Measurements from ENCODE around the gene CTNNA2.

CTNNA2 gene

GRCh38 chr2:79611448-79612016 lies 98.7 kb downstream of the CTNNA2 start:
- no peak overlapping the region for H3K18ac ChIP-seq (ENCODE audit: low read length)
- no peak overlapping the region for H2BK120ac ChIP-seq (ENCODE audit: insufficient read depth, low read length, poor library complexity)
- no peak overlapping the region for H3K27ac ChIP-seq (ENCODE audit: low read depth, low read length)
- no peak overlapping the region for H2AK5ac ChIP-seq (ENCODE audit: low read length)
- H3K4me3 ChIP-seq (ENCODE audit: low read depth, low read length): no peak overlapping the region
- no peak for DNase-seq
- no peaks in the 10 kb centered on the region for H3K9me3 ChIP-seq (ENCODE audit: insufficient read depth, low read depth, low read length)
- no peaks in the 10 kb centered on the region for H3K27me3 ChIP-seq (ENCODE audit: insufficient read depth, low read length)
- no peak overlapping the region for H2BK12ac ChIP-seq (ENCODE audit: low read length)
- H4K12ac ChIP-seq (ENCODE audit: low read depth, low read length): no peak overlapping the region
- peaks cover 2 to 4% of the 10 kb centered on the region in 2 experiments for H3K4me1 ChIP-seq (ENCODE audit: control insufficient read depth in 1 of 2, insufficient read depth in 2 of 2, low read length in 2 of 2)
- H3K14ac ChIP-seq (ENCODE audit: low read length): no peak overlapping the region
- H2BK5ac ChIP-seq (ENCODE audit: low read depth, low read length, poor library complexity): no peak overlapping the region
- no peak overlapping the region for H4K91ac ChIP-seq (ENCODE audit: low read depth, low read length)
- H3K23ac ChIP-seq (ENCODE audit: low read length): no peak overlapping the region
- no peaks in the 10 kb centered on the region for H3K79me1 ChIP-seq (ENCODE audit: low read length)
- H3K4me2 ChIP-seq (ENCODE audit: low read length): no peak overlapping the region
- no peaks in the 10 kb centered on the region for H3K79me2 ChIP-seq (ENCODE audit: control insufficient read depth, insufficient read depth, low read length, poor library complexity)
- no peaks in the 10 kb centered on the region for H3K36me3 ChIP-seq (ENCODE audit: control insufficient read depth in 1 of 2, insufficient read depth in 2 of 2, low read length in 2 of 2)
- no peak overlapping the region for H4K8ac ChIP-seq (ENCODE audit: low read depth, low read length)
- H3K9ac ChIP-seq (ENCODE audit: low read length): no peak overlapping the region
- no peak overlapping the region for H3K4ac ChIP-seq (ENCODE audit: low read depth, low read length)
- no CpG with 5 or more reads among the region's 9 CpGs for WGBS (ENCODE audit: extremely low coverage, insufficient coverage, insufficient read length)
- H2AFZ ChIP-seq (ENCODE audit: insufficient read depth, low read length, poor library complexity): no peak overlapping the region

- Histone ChIP-seq H2BK5ac (ENCODE audit: low read depth, low read length, poor library complexity) (no peak overlapping the region), H3K14ac (ENCODE audit: low read length) (no peak overlapping the region), H2BK120ac (ENCODE audit: insufficient read depth, low read length, poor library complexity) (no peak overlapping the region), H3K4me2 (ENCODE audit: low read length) (no peak overlapping the region), H3K4me3 (ENCODE audit: low read depth, low read length) (no peak overlapping the region), H3K4me1 (ENCODE audit: control insufficient read depth in 1 of 2, insufficient read depth in 2 of 2, low read length in 2 of 2) (peaks cover 2 to 4% of the 10 kb centered on the region in 2 experiments), H4K91ac (ENCODE audit: low read depth, low read length) (no peak overlapping the region), H3K18ac (ENCODE audit: low read length) (no peak overlapping the region), H3K79me2 (ENCODE audit: control insufficient read depth, insufficient read depth, low read length, poor library complexity) (no peaks in the 10 kb centered on the region), H3K27ac (ENCODE audit: low read depth, low read length) (no peak overlapping the region), H3K4ac (ENCODE audit: low read depth, low read length) (no peak overlapping the region), H4K8ac (ENCODE audit: low read depth, low read length) (no peak overlapping the region), H3K9me3 (ENCODE audit: insufficient read depth, low read depth, low read length) (peaks cover 1% of the 10 kb centered on the region), H3K9ac (ENCODE audit: low read length) (no peak overlapping the region), H4K12ac (ENCODE audit: low read depth, low read length) (no peak overlapping the region), H3K79me1 (ENCODE audit: low read length) (no peaks in the 10 kb centered on the region), H2BK12ac (ENCODE audit: low read length) (no peak overlapping the region), H2AK5ac (ENCODE audit: low read length) (no peak overlapping the region), H3K36me3 (ENCODE audit: control insufficient read depth in 1 of 2, insufficient read depth in 2 of 2, low read length in 2 of 2) (no peaks in the 10 kb centered on the region), H2AFZ (ENCODE audit: insufficient read depth, low read length, poor library complexity) (no peak overlapping the region), H3K23ac (ENCODE audit: low read length) (no peak overlapping the region), H3K27me3 (ENCODE audit: insufficient read depth, low read length) (no peaks in the 10 kb centered on the region)
- no peak for DNase-seq
- WGBS (ENCODE audit: extremely low coverage, insufficient coverage, insufficient read length): no CpG with 5 or more reads among the region's 6 CpGs
These were observed 100.1 kb downstream of the CTNNA2 start for GRCh38 chr2:79612999-79613398.

- Histone ChIP-seq H3K4me1 (ENCODE audit: control insufficient read depth in 1 of 2, insufficient read depth in 2 of 2, low read length in 2 of 2) (peaks cover 2 to 4% of the 10 kb centered on the region in 2 experiments), H4K91ac (ENCODE audit: low read depth, low read length) (no peak overlapping the region), H2AK5ac (ENCODE audit: low read length) (no peak overlapping the region), H3K79me1 (ENCODE audit: low read length) (no peaks in the 10 kb centered on the region), H4K12ac (ENCODE audit: low read depth, low read length) (no peak overlapping the region), H2BK5ac (ENCODE audit: low read depth, low read length, poor library complexity) (no peak overlapping the region), H3K23ac (ENCODE audit: low read length) (no peak overlapping the region), H4K8ac (ENCODE audit: low read depth, low read length) (no peak overlapping the region), H3K36me3 (ENCODE audit: control insufficient read depth in 1 of 2, insufficient read depth in 2 of 2, low read length in 2 of 2) (no peaks in the 10 kb centered on the region), H3K27ac (ENCODE audit: low read depth, low read length) (no peak overlapping the region), H3K4ac (ENCODE audit: low read depth, low read length) (no peak overlapping the region), H3K18ac (ENCODE audit: low read length) (no peak overlapping the region), H3K27me3 (ENCODE audit: insufficient read depth, low read length) (no peaks in the 10 kb centered on the region), H3K4me3 (ENCODE audit: low read depth, low read length) (no peak overlapping the region), H3K9me3 (ENCODE audit: insufficient read depth, low read depth, low read length) (peaks cover 2% of the 10 kb centered on the region), H2BK120ac (ENCODE audit: insufficient read depth, low read length, poor library complexity) (no peak overlapping the region), H3K9ac (ENCODE audit: low read length) (no peak overlapping the region), H2AFZ (ENCODE audit: insufficient read depth, low read length, poor library complexity) (no peak overlapping the region), H2BK12ac (ENCODE audit: low read length) (no peak overlapping the region), H3K79me2 (ENCODE audit: control insufficient read depth, insufficient read depth, low read length, poor library complexity) (no peaks in the 10 kb centered on the region), H3K14ac (ENCODE audit: low read length) (no peak overlapping the region), H3K4me2 (ENCODE audit: low read length) (no peak overlapping the region)
- DNase-seq: no peak
- no CpG with 5 or more reads among the region's 5 CpGs for WGBS (ENCODE audit: extremely low coverage, insufficient coverage, insufficient read length)
These were observed 106.6 kb downstream of the CTNNA2 start for GRCh38 chr2:79619442-79619841.

DNA sequence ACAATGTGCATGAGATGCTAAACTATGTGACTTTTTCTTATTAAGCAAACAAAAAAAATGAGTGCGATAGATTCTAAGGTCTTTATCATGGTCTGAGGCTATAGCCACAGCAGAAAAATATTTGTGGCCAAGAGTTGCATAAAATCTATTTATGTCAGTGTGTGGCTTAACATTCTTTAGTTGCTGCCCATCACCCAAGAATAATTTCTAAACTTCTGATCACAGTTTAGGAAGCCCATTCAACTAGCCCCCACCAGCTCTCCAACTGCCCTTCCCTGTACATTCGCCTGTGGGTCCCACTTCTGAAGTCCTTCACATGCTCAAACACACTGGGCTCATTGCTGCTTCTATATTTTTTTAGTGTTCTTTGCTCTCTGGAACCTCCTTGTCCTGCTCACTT lies 107.1 kb downstream of the CTNNA2 start:
- no peak overlapping the region for H2AK5ac ChIP-seq (ENCODE audit: low read length)
- no peak overlapping the region for H2BK12ac ChIP-seq (ENCODE audit: low read length)
- no peak overlapping the region for H3K18ac ChIP-seq (ENCODE audit: low read length)
- H3K27ac ChIP-seq (ENCODE audit: low read depth, low read length): no peak overlapping the region
- no peak overlapping the region for H4K91ac ChIP-seq (ENCODE audit: low read depth, low read length)
- no peaks in the 10 kb centered on the region for H3K79me1 ChIP-seq (ENCODE audit: low read length)
- H3K36me3 ChIP-seq (ENCODE audit: control insufficient read depth in 1 of 2, insufficient read depth in 2 of 2, low read length in 2 of 2): no peaks in the 10 kb centered on the region
- no peak overlapping the region for H4K12ac ChIP-seq (ENCODE audit: low read depth, low read length)
- no peak overlapping the region for H2AFZ ChIP-seq (ENCODE audit: insufficient read depth, low read length, poor library complexity)
- no peak overlapping the region for H2BK120ac ChIP-seq (ENCODE audit: insufficient read depth, low read length, poor library complexity)
- whole genome bisulfite sequencing (ENCODE audit: extremely low coverage, insufficient coverage, insufficient read length): no CpG with 5 or more reads among the region's 2 CpGs
- no peaks in the 10 kb centered on the region for H3K79me2 ChIP-seq (ENCODE audit: control insufficient read depth, insufficient read depth, low read length, poor library complexity)
- H3K4me2 ChIP-seq (ENCODE audit: low read length): no peak overlapping the region
- H2BK5ac ChIP-seq (ENCODE audit: low read depth, low read length, poor library complexity): no peak overlapping the region
- peaks cover 2% of the 10 kb centered on the region for H3K9me3 ChIP-seq (ENCODE audit: insufficient read depth, low read depth, low read length)
- H3K23ac ChIP-seq (ENCODE audit: low read length): no peak overlapping the region
- H3K4me1 ChIP-seq (ENCODE audit: control insufficient read depth in 1 of 2, insufficient read depth in 2 of 2, low read length in 2 of 2): peaks cover 2 to 4% of the 10 kb centered on the region in 2 experiments
- no peak overlapping the region for H3K14ac ChIP-seq (ENCODE audit: low read length)
- H3K27me3 ChIP-seq (ENCODE audit: insufficient read depth, low read length): no peaks in the 10 kb centered on the region
- no peak overlapping the region for H3K4ac ChIP-seq (ENCODE audit: low read depth, low read length)
- H3K9ac ChIP-seq (ENCODE audit: low read length): no peak overlapping the region
- H4K8ac ChIP-seq (ENCODE audit: low read depth, low read length): no peak overlapping the region
- no peak for DNase-seq
- H3K4me3 ChIP-seq (ENCODE audit: low read depth, low read length): no peak overlapping the region
